Left ventricle myocardium inferior (tissue), 1 donor: Measurements from ENCODE around the gene CASP9. TPM values are rescaled to one million over a fixed set of nuclear protein-coding genes. Genes with fewer than 3 reads are reported as not detected.

ENCODE experiments used
- DNase-seq: peaks from one replicate; pipeline ENCODE4 v3.0.0-alpha.2; 2020
- H3K27ac ChIP-seq: fragments of 200-600 bp; replicated peaks from 2 replicates; pipeline ENCODE4 v1.8.0; 2021
- H3K27me3 ChIP-seq: fragments of 200-600 bp; 2 replicates; pipeline ENCODE4 v1.8.0; 2021; ENCODE audit warnings: low read depth
- H3K36me3 ChIP-seq: fragments of 200-600 bp; 2 replicates; pipeline ENCODE4 v1.8.0; 2021
- H3K4me1 ChIP-seq: fragments of 200-600 bp; 2 replicates; pipeline ENCODE4 v1.8.0; 2021
- H3K4me3 ChIP-seq: fragments of 200-600 bp; 2 replicates; pipeline ENCODE4 v1.8.0; 2021; ENCODE audit warnings: mild to moderate bottlenecking, moderate library complexity
- H3K9me3 ChIP-seq: fragments of 200-600 bp; replicated peaks from 2 replicates; pipeline ENCODE4 v1.8.0; 2021
- intact Hi-C: fragments of 100-400 bp; cut with micrococcal nuclease; formaldehyde crosslinking; loops from one replicate; pipeline ENCODE4 v1.11.0; 2022
- total RNA-seq: library from RNA; stranded (reverse); fragmentation: NEBNext Ultra II Directional; extraction: Animal tissue kit (Norgen Biotek cat#: 25700); gene quantifications from one replicate; pipeline ENCODE4 v1.2.1, GENCODE V29; 2021
- TF ChIP-seq, protein P1 (sequence below): fragments of 200-600 bp; IDR thresholded peaks from 2 replicates; pipeline ENCODE4 v1.8.0; 2021; ENCODE audit warnings: antibody characterized with exemption, mild to moderate bottlenecking, borderline replicate concordance
- donor health status: DM: no; HTN: yes; CAD: no; lungs with severe emphysema.

The CASP9 gene
- total RNA-seq, 1 donor from 2014 or later, result 14.1 TPM

DNA sequence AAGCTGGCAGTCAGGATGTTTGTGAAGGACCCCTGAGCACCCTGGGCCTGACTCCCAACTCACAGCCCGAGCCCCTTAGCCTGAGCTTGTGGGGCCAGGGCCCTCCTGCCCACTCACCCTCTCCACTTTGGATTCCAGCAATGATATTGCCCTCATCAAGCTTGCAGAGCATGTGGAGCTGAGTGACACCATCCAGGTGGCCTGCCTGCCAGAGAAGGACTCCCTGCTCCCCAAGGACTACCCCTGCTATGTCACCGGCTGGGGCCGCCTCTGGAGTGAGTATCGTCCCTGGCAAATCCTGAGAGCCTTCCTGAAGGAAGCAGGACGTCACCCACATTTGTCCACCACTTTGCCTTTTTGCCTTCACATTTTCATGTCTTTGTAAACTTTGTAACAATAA, 80.7 kb downstream of the CASP9 start:
- Histone ChIP-seq H3K4me1 (no peaks in the 10 kb centered on the region), H3K27ac (no peak overlapping the region), H3K4me3 (no peak overlapping the region), H3K27me3 (peaks cover 31% of the 10 kb centered on the region), H3K36me3 (no peaks in the 10 kb centered on the region), H3K9me3 (no peaks in the 10 kb centered on the region)
- intact Hi-C loops, result no loop called here
- TF ChIP-seq, protein P1, sequence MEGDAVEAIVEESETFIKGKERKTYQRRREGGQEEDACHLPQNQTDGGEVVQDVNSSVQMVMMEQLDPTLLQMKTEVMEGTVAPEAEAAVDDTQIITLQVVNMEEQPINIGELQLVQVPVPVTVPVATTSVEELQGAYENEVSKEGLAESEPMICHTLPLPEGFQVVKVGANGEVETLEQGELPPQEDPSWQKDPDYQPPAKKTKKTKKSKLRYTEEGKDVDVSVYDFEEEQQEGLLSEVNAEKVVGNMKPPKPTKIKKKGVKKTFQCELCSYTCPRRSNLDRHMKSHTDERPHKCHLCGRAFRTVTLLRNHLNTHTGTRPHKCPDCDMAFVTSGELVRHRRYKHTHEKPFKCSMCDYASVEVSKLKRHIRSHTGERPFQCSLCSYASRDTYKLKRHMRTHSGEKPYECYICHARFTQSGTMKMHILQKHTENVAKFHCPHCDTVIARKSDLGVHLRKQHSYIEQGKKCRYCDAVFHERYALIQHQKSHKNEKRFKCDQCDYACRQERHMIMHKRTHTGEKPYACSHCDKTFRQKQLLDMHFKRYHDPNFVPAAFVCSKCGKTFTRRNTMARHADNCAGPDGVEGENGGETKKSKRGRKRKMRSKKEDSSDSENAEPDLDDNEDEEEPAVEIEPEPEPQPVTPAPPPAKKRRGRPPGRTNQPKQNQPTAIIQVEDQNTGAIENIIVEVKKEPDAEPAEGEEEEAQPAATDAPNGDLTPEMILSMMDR, result no peak
- no peak for DNase-seq

DNA sequence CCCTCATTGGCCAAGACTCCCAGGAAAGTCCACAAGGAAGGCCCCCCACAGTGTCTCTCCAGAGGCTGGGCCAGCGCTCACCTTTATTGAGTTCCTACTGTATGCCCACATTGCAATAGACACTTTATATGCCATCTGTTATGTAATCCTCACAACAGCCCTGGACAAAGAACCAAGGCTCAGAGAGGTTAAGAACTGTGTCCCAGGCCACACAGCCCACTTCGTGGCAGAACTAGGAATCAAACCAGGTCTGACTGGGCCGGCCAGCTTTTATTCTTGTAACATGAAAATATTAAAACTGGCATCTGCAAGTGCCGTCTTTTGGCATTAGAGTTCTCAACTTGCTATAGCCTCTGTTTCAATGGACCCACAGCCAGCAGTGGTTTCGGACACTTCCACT, 81.3 kb downstream of the CASP9 start:
- no peaks in the 10 kb centered on the region for H3K36me3 ChIP-seq
- intact Hi-C loops, result no loop called here
- TF ChIP-seq, protein P1, result no peak
- no peaks in the 10 kb centered on the region for H3K4me1 ChIP-seq
- no peaks in the 10 kb centered on the region for H3K9me3 ChIP-seq
- no peak for DNase-seq
- no peak overlapping the region for H3K27ac ChIP-seq
- peaks cover 28% of the 10 kb centered on the region for H3K27me3 ChIP-seq
- H3K4me3 ChIP-seq, result no peak overlapping the region

DNA sequence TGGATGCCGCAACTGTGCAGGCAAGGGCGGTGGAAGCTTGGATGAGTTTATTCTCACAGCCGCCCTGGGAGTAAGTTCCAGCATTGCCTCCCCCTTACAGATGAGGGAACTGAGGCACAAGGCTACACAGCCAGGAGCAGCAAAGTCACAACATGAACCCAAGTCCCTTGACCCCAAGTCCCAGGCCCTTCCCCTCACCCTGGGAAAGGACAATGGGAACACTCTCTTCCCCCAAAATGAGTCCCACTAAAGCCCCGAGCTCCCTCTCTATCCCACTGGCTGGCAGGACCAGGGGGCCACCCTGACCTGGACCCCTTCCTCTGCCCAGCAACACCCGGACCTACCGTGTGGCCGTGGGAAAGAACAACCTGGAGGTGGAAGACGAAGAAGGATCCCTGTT, 81.9 kb downstream of the CASP9 start:
- intact Hi-C loops, result no loop called here
- no peak for DNase-seq
- Histone ChIP-seq H3K27me3 (peaks cover 21% of the 10 kb centered on the region), H3K36me3 (no peaks in the 10 kb centered on the region), H3K27ac (no peak overlapping the region), H3K4me1 (no peaks in the 10 kb centered on the region), H3K4me3 (no peak overlapping the region), H3K9me3 (no peaks in the 10 kb centered on the region)
- TF ChIP-seq, protein P1, result no peak

Other genes with a start within 250 kb of the CASP9 start
- 15.0 TPM for gene EFHD2, start 114.3 kb downstream of the CASP9 start, total RNA-seq
- not detected for gene CTRC, start 85.8 kb downstream of the CASP9 start, total RNA-seq
- gene CELA2A, start 67.5 kb downstream of the CASP9 start, total RNA-seq, result not detected
- gene CELA2B, start 48.1 kb downstream of the CASP9 start, total RNA-seq, result not detected
- 16.2 TPM for gene DNAJC16, start 2.6 kb upstream of the CASP9 start, total RNA-seq
- gene AGMAT, start 60.8 kb upstream of the CASP9 start, total RNA-seq, result not detected
- 22.5 TPM for gene DDI2, start 93.2 kb upstream of the CASP9 start, total RNA-seq
- 90.3 TPM for gene PLEKHM2, start 160.1 kb upstream of the CASP9 start, total RNA-seq
- gene SLC25A34, start 212.0 kb upstream of the CASP9 start, total RNA-seq, result 34.0 TPM
- not detected for gene TMEM82, start 218.3 kb upstream of the CASP9 start, total RNA-seq
- gene FBLIM1, start 234.6 kb upstream of the CASP9 start, total RNA-seq, result 89.1 TPM